ENCODE data around the gene GRIP2. TPM values are rescaled to one million over a fixed set of nuclear protein-coding genes. Genes with fewer than 3 reads are reported as not detected.

Gene GRIP2
- total RNA-seq, 1 experiment from 2014 or later: 4.5 TPM

- no peaks in the 10 kb centered on the region for H3K27me3 ChIP-seq (replicated peaks; ENCODE audit: control insufficient read depth, insufficient read depth, low read length)
- no peaks in the 10 kb centered on the region for H3K4me1 ChIP-seq
- no peak for DNase-seq
- Mint-ChIP-seq H3K4me3 (ENCODE audit: unreplicated experiment) (no peak overlapping the region), H3K27me3 (ENCODE audit: insufficient read depth, unreplicated experiment) (no peaks in the 10 kb centered on the region), H3K27ac (ENCODE audit: unreplicated experiment) (no peak overlapping the region), H3K4me1 (ENCODE audit: low read depth, unreplicated experiment) (no peaks in the 10 kb centered on the region), H3K9me3 (ENCODE audit: unreplicated experiment) (no peaks in the 10 kb centered on the region), H3K36me3 (ENCODE audit: insufficient read depth, unreplicated experiment) (peaks cover 65% of the 10 kb centered on the region)
- intact Hi-C loops (cut with micrococcal nuclease; ENCODE audit: unreplicated experiment): no loop called here
- ChIA-PET POLR2A (interaction anchor here (0.5 kb wide), 1 partner anchor 1485 kb away, joined by 3 read pairs; no protein-coding TSS in a partner anchor), CTCF (no interaction called here)
- BruUV-seq (replicated peaks): no TSS peak
- H3K4me3 ChIP-seq (ENCODE audit: low read depth, low read length): no peak overlapping the region
- no peak for TF ChIP-seq CTCF (IDR thresholded peaks at IDR 0.05; ENCODE audit: insufficient read depth in 1 of 2, low read depth in 1 of 2, low read length in 1 of 2, severe bottlenecking in 1 of 2, unreplicated experiment in 1 of 2)
- H3K36me3 ChIP-seq (ENCODE audit: control insufficient read depth, insufficient read depth, low read length): peaks cover 2% of the 10 kb centered on the region
- H3K9me3 ChIP-seq: no peaks in the 10 kb centered on the region
Measured at GRCh38 chr3:14453876-14454638, 86.1 kb downstream of the GRIP2 start.

- H3K4me1 ChIP-seq: no peaks in the 10 kb centered on the region
- H3K36me3 Mint-ChIP-seq (ENCODE audit: insufficient read depth, unreplicated experiment): peaks cover 69% of the 10 kb centered on the region
- POLR2A ChIA-PET: no interaction called here
- TF ChIP-seq CTCF (IDR thresholded peaks at IDR 0.05; ENCODE audit: insufficient read depth in 1 of 2, low read depth in 1 of 2, low read length in 1 of 2, severe bottlenecking in 1 of 2, unreplicated experiment in 1 of 2): no peak
- no peaks in the 10 kb centered on the region for H3K4me1 Mint-ChIP-seq (ENCODE audit: low read depth, unreplicated experiment)
- H3K4me3 Mint-ChIP-seq (ENCODE audit: unreplicated experiment): no peak overlapping the region
- peaks cover 6% of the 10 kb centered on the region for H3K36me3 ChIP-seq (ENCODE audit: control insufficient read depth, insufficient read depth, low read length)
- no peak overlapping the region for H3K27ac Mint-ChIP-seq (ENCODE audit: unreplicated experiment)
- intact Hi-C loops (cut with micrococcal nuclease; ENCODE audit: unreplicated experiment): no loop called here
- no TSS peak for BruUV-seq (replicated peaks)
- H3K9me3 ChIP-seq: no peaks in the 10 kb centered on the region
- H3K9me3 Mint-ChIP-seq (ENCODE audit: unreplicated experiment): no peaks in the 10 kb centered on the region
- CTCF ChIA-PET: no interaction called here
- no peak for DNase-seq
- H3K4me3 ChIP-seq (ENCODE audit: low read depth, low read length): no peak overlapping the region
- no peaks in the 10 kb centered on the region for H3K27me3 ChIP-seq (replicated peaks; ENCODE audit: control insufficient read depth, insufficient read depth, low read length)
- H3K27me3 Mint-ChIP-seq (ENCODE audit: insufficient read depth, unreplicated experiment): no peaks in the 10 kb centered on the region
Measured at GRCh38 chr3:14452740-14453710, 87.1 kb downstream of the GRIP2 start.

- BruUV-seq (replicated peaks): no TSS peak
- Mint-ChIP-seq H3K27me3 (ENCODE audit: insufficient read depth, unreplicated experiment) (no peaks in the 10 kb centered on the region), H3K27ac (ENCODE audit: unreplicated experiment) (no peak overlapping the region), H3K4me1 (ENCODE audit: low read depth, unreplicated experiment) (no peaks in the 10 kb centered on the region), H3K4me3 (ENCODE audit: unreplicated experiment) (no peak overlapping the region), H3K9me3 (ENCODE audit: unreplicated experiment) (peaks cover 6% of the 10 kb centered on the region), H3K36me3 (ENCODE audit: insufficient read depth, unreplicated experiment) (peaks cover 70% of the 10 kb centered on the region)
- Histone ChIP-seq H3K4me1 (no peaks in the 10 kb centered on the region), H3K36me3 (ENCODE audit: control insufficient read depth, insufficient read depth, low read length) (peaks cover 12% of the 10 kb centered on the region), H3K9me3 (no peaks in the 10 kb centered on the region), H3K4me3 (ENCODE audit: low read depth, low read length) (no peak overlapping the region), H3K27me3 (replicated peaks; ENCODE audit: control insufficient read depth, insufficient read depth, low read length) (no peaks in the 10 kb centered on the region)
- POLR2A ChIA-PET: no interaction called here
- CTCF ChIA-PET: no interaction called here
- no peak for TF ChIP-seq CTCF (IDR thresholded peaks at IDR 0.05; ENCODE audit: insufficient read depth in 1 of 2, low read depth in 1 of 2, low read length in 1 of 2, severe bottlenecking in 1 of 2, unreplicated experiment in 1 of 2)
- no peak for DNase-seq
- intact Hi-C loops (cut with micrococcal nuclease; ENCODE audit: unreplicated experiment): no loop called here
Measured at GRCh38 chr3:14451844-14452739, 88.0 kb downstream of the GRIP2 start.
